ENCODE data around the gene TMC5. TPM values are rescaled to one million over a fixed set of nuclear protein-coding genes. Genes with fewer than 3 reads are reported as not detected.

TMC5 gene
- total RNA-seq, 1 donor from 2014 or later = 0.33 TPM

- Histone ChIP-seq H3K36me3 (ENCODE audit: control insufficient read depth, insufficient read depth, low read length) (peaks cover 1% of the 10 kb centered on the region), H3K4me3 (ENCODE audit: low read depth, low read length) (no peak overlapping the region), H3K27me3 (ENCODE audit: control insufficient read depth, insufficient read depth, low read length) (no peaks in the 10 kb centered on the region)
- no peak for TF ChIP-seq CTCF (IDR thresholded peaks at IDR 0.05; ENCODE audit: insufficient read depth, low read length, poor library complexity, severe bottlenecking)
- DNase-seq (ENCODE audit: low read depth) = no peak
These were observed 90.2 kb downstream of the TMC5 start for GRCh38 chr16:19507867-19508266.

- H3K36me3 ChIP-seq (ENCODE audit: control insufficient read depth, insufficient read depth, low read length) = peaks cover 1% of the 10 kb centered on the region
These were observed 94.6 kb downstream of the TMC5 start for GRCh38 chr16:19512297-19512696.

GRCh38 chr16:19513377-19514053, 95.8 kb downstream of the TMC5 start:
- TF ChIP-seq CTCF (IDR thresholded peaks at IDR 0.05; ENCODE audit: insufficient read depth, low read length, poor library complexity, severe bottlenecking) = no peak
- H3K27me3 ChIP-seq (ENCODE audit: control insufficient read depth, insufficient read depth, low read length) = no peaks in the 10 kb centered on the region
- no peak overlapping the region for H3K4me3 ChIP-seq (ENCODE audit: low read depth, low read length)
- no peak for DNase-seq (ENCODE audit: low read depth)
- H3K36me3 ChIP-seq (ENCODE audit: control insufficient read depth, insufficient read depth, low read length) = no peaks in the 10 kb centered on the region

More at GRCh38 chr16:19512297-19512696, 94.6 kb downstream of the TMC5 start:
- no peak for DNase-seq (ENCODE audit: low read depth)
- TF ChIP-seq CTCF (IDR thresholded peaks at IDR 0.05; ENCODE audit: insufficient read depth, low read length, poor library complexity, severe bottlenecking) = no peak
- no peak overlapping the region for H3K4me3 ChIP-seq (ENCODE audit: low read depth, low read length)
- no peaks in the 10 kb centered on the region for H3K27me3 ChIP-seq (ENCODE audit: control insufficient read depth, insufficient read depth, low read length)

GRCh38 chr16:19515757-19516156, 98.1 kb downstream of the TMC5 start:
- Histone ChIP-seq H3K4me3 (ENCODE audit: low read depth, low read length) (no peak overlapping the region), H3K27me3 (ENCODE audit: control insufficient read depth, insufficient read depth, low read length) (no peaks in the 10 kb centered on the region), H3K36me3 (ENCODE audit: control insufficient read depth, insufficient read depth, low read length) (no peaks in the 10 kb centered on the region)
- DNase-seq (ENCODE audit: low read depth) = no peak
- TF ChIP-seq CTCF (IDR thresholded peaks at IDR 0.05; ENCODE audit: insufficient read depth, low read length, poor library complexity, severe bottlenecking) = no peak

- H3K36me3 ChIP-seq (ENCODE audit: control insufficient read depth, insufficient read depth, low read length) = no peaks in the 10 kb centered on the region
- no peak for DNase-seq (ENCODE audit: low read depth)
- TF ChIP-seq CTCF (IDR thresholded peaks at IDR 0.05; ENCODE audit: insufficient read depth, low read length, poor library complexity, severe bottlenecking) = no peak
- no peak overlapping the region for H3K4me3 ChIP-seq (ENCODE audit: low read depth, low read length)
- H3K27me3 ChIP-seq (ENCODE audit: control insufficient read depth, insufficient read depth, low read length) = no peaks in the 10 kb centered on the region
These were observed 99.9 kb downstream of the TMC5 start for GRCh38 chr16:19517424-19518089.

All from kidney epithelial cell (primary cell).